HG02970 (cell line): ENCODE data around the gene SAA2.
"Not testable (repeated sequence)": the region's sequence is repeated elsewhere in the genome, so short reads cannot be mapped to it uniquely, and the experiment has no call there.

Experiments
- ATAC-seq: cut with Tn5 transposase; IDR thresholded peaks from one replicate; pipeline ENCODE4 v1.9.1; 2021; ENCODE audit warnings: mild to moderate bottlenecking, moderate library complexity, moderate number of reproducible peaks; ENCODE audit not compliant: unreplicated experiment, low FRiP score

Gene SAA2

GRCh38 chr11:18203723-18204122, 44.7 kb downstream of the SAA2 start:
- no peak for ATAC-seq

GRCh38 chr11:18197738-18198137, 50.7 kb downstream of the SAA2 start:
- ATAC-seq = not testable (repeated sequence)

- no peak for ATAC-seq
Measured at GRCh38 chr11:18196532-18196931, 51.9 kb downstream of the SAA2 start.
